AG04450 (cell line): ENCODE measurements around the gene CSNK1D. TPM values are rescaled to one million over a fixed set of nuclear protein-coding genes. Genes with fewer than 3 reads are reported as not detected.

Experiments used
- CTCF ChIA-PET: fragments of 300-600, 350-600 bp; formaldehyde crosslinking; extraction: SDS; loops from one replicate; lab custom pipeline; 2022; ENCODE audit warnings: antibody characterized with exemption, inconsistent platforms; lab: Charles Lee
- POLR2A ChIA-PET: fragments of 350-600 bp; formaldehyde crosslinking; extraction: SDS; loops from one replicate; lab custom pipeline; 2021; ENCODE audit warnings: antibody characterized with exemption, inconsistent platforms; lab: Yijun Ruan, JAX
- DNase-seq: peaks from one replicate; pipeline ENCODE4 v3.0.0-alpha.2; 2011; ENCODE audit warnings: low read depth, low spot score
- H3K27ac ChIP-seq: one replicate; pipeline ENCODE4 v1.5.1; 2012; ENCODE audit warnings: low read depth, low read length, control low read depth
- H3K27me3 ChIP-seq: one replicate; pipeline ENCODE4 v1.6.0; 2012; ENCODE audit warnings: low read length; ENCODE audit not compliant: control insufficient read depth, insufficient read depth
- H3K4me3 ChIP-seq: 2 replicates; pipeline ENCODE4 v1.5.1; 2011; ENCODE audit warnings: mild to moderate bottlenecking, low read depth, low read length, control low read depth
- H3K9me3 ChIP-seq: 2 replicates; pipeline ENCODE4 v1.5.1; 2012; ENCODE audit warnings: low read length; ENCODE audit not compliant: control insufficient read depth, insufficient read depth
- CTCF ChIP-seq: IDR thresholded peaks from 2 replicates; pipeline ENCODE4 v1.5.1; 2011; ENCODE audit warnings: low read depth, low read length, control low read depth, inconsistent platforms
- polyA plus RNA-seq: library from polyadenylated mRNA; depleted of rRNA; stranded (reverse); fragments of >200 nt; gene quantifications from 2 replicates; pipeline ENCODE4 v1.2.3, GENCODE V29; 2011

Gene CSNK1D
- polyA plus RNA-seq, 1 experiment: 74.4 TPM

GRCh38 chr17:82287013-82287867, 13.7 kb upstream of the CSNK1D start:
- ChIA-PET POLR2A (no interaction called here), CTCF (no interaction called here)
- Histone ChIP-seq H3K4me3 (no peak overlapping the region), H3K27me3 (no peaks in the 10 kb centered on the region), H3K9me3 (peaks cover 8% of the 10 kb centered on the region), H3K27ac (peak overlapping the region; percentile 82)
- no peak for DNase-seq
- TF ChIP-seq CTCF: no peak

GRCh38 chr17:82285141-82285540, 11.6 kb upstream of the CSNK1D start:
- no peak for TF ChIP-seq CTCF
- no peak overlapping the region for H3K4me3 ChIP-seq
- DNase-seq: no peak
- H3K27ac ChIP-seq: no peak overlapping the region
- CTCF ChIA-PET: no interaction called here
- POLR2A ChIA-PET: no interaction called here
- peaks cover 3% of the 10 kb centered on the region; the same call in 1 of the 2 replicates for H3K9me3 ChIP-seq
- no peaks in the 10 kb centered on the region for H3K27me3 ChIP-seq

GRCh38 chr17:82283208-82283749, 9.8 kb upstream of the CSNK1D start:
- Histone ChIP-seq H3K4me3 (no peak overlapping the region), H3K27me3 (no peaks in the 10 kb centered on the region), H3K27ac (peak overlapping the region; percentile 47), H3K9me3 (peaks cover 3% of the 10 kb centered on the region; the same call in 1 of the 2 replicates)
- ChIA-PET POLR2A (interaction anchor here (0.8 to 2.6 kb wide), 6 partner anchors 9 to 51 kb away, joined by 3 to 12 read pairs (median 5); partner anchors contain the start of gene CSNK1D), CTCF (interaction anchor here (1.5 kb wide), 1 partner anchor 17 kb away, joined by 4 read pairs; no protein-coding TSS in a partner anchor)
- no peak for TF ChIP-seq CTCF
- peak; percentile 81 for DNase-seq

- no peak for TF ChIP-seq CTCF
- CTCF ChIA-PET: interaction anchor here (0.5 to 1.5 kb wide), 2 partner anchors 17 to 599 kb away, joined by 3 to 4 read pairs; partner anchors contain the start of genes ARL16 and HGS
These were observed 9.0 kb upstream of the CSNK1D start for GRCh38 chr17:82282239-82283207.

More at GRCh38 chr17:82282239-82283207, 9.0 kb upstream of the CSNK1D start:
- H3K27ac ChIP-seq: no peak overlapping the region
- no peak for DNase-seq
- peaks cover 3% of the 10 kb centered on the region; the same call in 1 of the 2 replicates for H3K9me3 ChIP-seq
- no peak overlapping the region for H3K4me3 ChIP-seq
- POLR2A ChIA-PET: interaction anchor here (0.9 to 2.6 kb wide), 4 partner anchors 9 to 51 kb away, joined by 4 to 12 read pairs (median 8); partner anchors contain the start of gene CSNK1D
- H3K27me3 ChIP-seq: no peaks in the 10 kb centered on the region
